ENCODE data around the gene CRACR2A. TPM values are rescaled to one million over a fixed set of nuclear protein-coding genes. Genes with fewer than 3 reads are reported as not detected.

Gene CRACR2A
- total RNA-seq, 1 donor from 2014 or later = 0.82 TPM

- DNase-seq (ENCODE audit: low spot score in 2 of 2) (no peak), FAIRE-seq (no peak)
Observed at GRCh38 chr12:3753544-3754284, 805 bp upstream of the CRACR2A start.

- DNase-seq (ENCODE audit: low spot score in 2 of 2) = peak in 1 of 2 donors; percentile 20
- no peak for FAIRE-seq
Observed at GRCh38 chr12:3752096-3752709, 706 bp downstream of the CRACR2A start.

GRCh38 chr12:3751151-3752095 is 1.5 kb downstream of the CRACR2A start:
- DNase-seq (ENCODE audit: low spot score in 2 of 2) = no peak
- FAIRE-seq = no peak

GRCh38 chr12:3750616-3751015 is 2.3 kb downstream of the CRACR2A start:
- FAIRE-seq (no peak), DNase-seq (ENCODE audit: low spot score in 2 of 2) (no peak)

GRCh38 chr12:3748620-3749019 is 4.3 kb downstream of the CRACR2A start:
- DNase-seq (ENCODE audit: low spot score in 2 of 2) = no peak
- FAIRE-seq = no peak

- DNase-seq (ENCODE audit: low spot score in 2 of 2) (no peak), FAIRE-seq (no peak)
Observed at GRCh38 chr12:3747976-3748619, 4.8 kb downstream of the CRACR2A start.

GRCh38 chr12:3747543-3747942 is 5.4 kb downstream of the CRACR2A start:
- no peak for FAIRE-seq
- DNase-seq (ENCODE audit: low spot score in 2 of 2) = no peak

- FAIRE-seq (no peak), DNase-seq (ENCODE audit: low spot score in 2 of 2) (no peak)
Observed at GRCh38 chr12:3746758-3747157, 6.2 kb downstream of the CRACR2A start.

- DNase-seq (ENCODE audit: low spot score in 2 of 2) (no peak), FAIRE-seq (no peak)
Observed at GRCh38 chr12:3745152-3745551, 7.8 kb downstream of the CRACR2A start.

GRCh38 chr12:3744229-3744901 is 8.5 kb downstream of the CRACR2A start:
- no peak for DNase-seq (ENCODE audit: low spot score in 2 of 2)
- no peak for FAIRE-seq

- FAIRE-seq (no peak), DNase-seq (ENCODE audit: low spot score in 2 of 2) (no peak)
Observed at GRCh38 chr12:3743803-3744202, 9.1 kb downstream of the CRACR2A start.

GRCh38 chr12:3741882-3742672 is 10.8 kb downstream of the CRACR2A start:
- DNase-seq (ENCODE audit: low spot score in 2 of 2) = no peak
- FAIRE-seq = no peak

- FAIRE-seq (no peak), DNase-seq (ENCODE audit: low spot score in 2 of 2) (no peak)
Observed at GRCh38 chr12:3740480-3741231, 12.3 kb downstream of the CRACR2A start.

- no peak for DNase-seq (ENCODE audit: low spot score in 2 of 2)
- no peak for FAIRE-seq
Observed at GRCh38 chr12:3735432-3735831, 17.5 kb downstream of the CRACR2A start.

GRCh38 chr12:3732901-3733300 is 20.0 kb downstream of the CRACR2A start:
- FAIRE-seq (no peak), DNase-seq (ENCODE audit: low spot score in 2 of 2) (no peak)

GRCh38 chr12:3730111-3730510 is 22.8 kb downstream of the CRACR2A start:
- FAIRE-seq = no peak
- DNase-seq (ENCODE audit: low spot score in 2 of 2) = no peak

- no peak for DNase-seq (ENCODE audit: low spot score in 2 of 2)
- no peak for FAIRE-seq
Observed at GRCh38 chr12:3728686-3729085, 24.2 kb downstream of the CRACR2A start.

- FAIRE-seq = no peak
Observed at GRCh38 chr12:3727877-3728632, 24.9 kb downstream of the CRACR2A start.

More at GRCh38 chr12:3727877-3728632, 24.9 kb downstream of the CRACR2A start:
- DNase-seq (ENCODE audit: low spot score in 2 of 2) = no peak
